Peyer's patch (tissue), 4 donors: ENCODE measurements around the gene INPP5A. TPM values are rescaled to one million over a fixed set of nuclear protein-coding genes. Genes with fewer than 3 reads are reported as not detected.

Source experiments
- DNase-seq, 3 donors: peaks; one replicate each; pipeline ENCODE4 v3.0.0-alpha.2; 2017 to 2019
- H3K27ac ChIP-seq, 4 donors: fragments of 200-600 bp; sonication (generic); one replicate each; pipeline ENCODE4 v1.5.1; 2016 to 2019
- H3K27me3 ChIP-seq, 2 donors: fragments of 200-600 bp; sonication (generic); one replicate each; pipeline ENCODE4 v1.5.1; 2019
- H3K36me3 ChIP-seq, 3 donors: fragments of 200-600 bp; sonication (generic); one replicate each; pipeline ENCODE4 v1.5.1; 2016 to 2019
- H3K4me1 ChIP-seq, 4 donors: fragments of 200-600 bp; sonication (generic); one replicate each; pipeline ENCODE4 v1.5.1; 2016 to 2019
- H3K4me3 ChIP-seq, 4 donors: fragments of 200-600 bp; sonication (generic); 1 replicate in 3 of 4; 2 replicates in 1 of 4; pipeline ENCODE4 v1.5.1; 2016 to 2019; ENCODE audit warnings: mild to moderate bottlenecking in 1 of 4
- H3K9me3 ChIP-seq, 4 donors: fragments of 200-600 bp; sonication (generic); one replicate each; pipeline ENCODE4 v1.5.1; 2016 to 2019; ENCODE audit warnings: mild to moderate bottlenecking in 1 of 4
- CTCF ChIP-seq, 6 experiments: fragments of 450-650 bp in 4 of 6; fragments of 200-600 bp in 2 of 6; sonication (generic) in 1 of 6; IDR thresholded peaks; one replicate each; pipeline ENCODE4 v1.5.1; 2017 to 2019; ENCODE audit warnings: antibody characterized with exemption in 6 of 6, mild to moderate bottlenecking in 3 of 6, moderate library complexity in 1 of 6
- POLR2A ChIP-seq, 2 donors: fragments of 450-650 bp; IDR thresholded peaks; one replicate each; pipeline ENCODE4 v1.5.1; 2017; ENCODE audit warnings: antibody characterized with exemption in 2 of 2, mild to moderate bottlenecking in 2 of 2, moderate library complexity in 2 of 2
- total RNA-seq, 4 donors: library from RNA; depleted of rRNA; stranded (reverse); fragments of >200 nt; gene quantifications; one replicate each; pipeline ENCODE4 v1.1.0, GENCODE V29; 2016

Gene INPP5A
- total RNA-seq, 4 donors from 2014 or later, result 33.8 to 76.4 (median 38.1) TPM

GRCh38 chr10:132649651-132650360 lies 112.2 kb downstream of the INPP5A start:
- DNase-seq, result peak in 1 of 3 donors; percentile 24
- no peak overlapping the region for H3K27ac ChIP-seq
- H3K4me3 ChIP-seq, result no peak overlapping the region
- no peaks in the 10 kb centered on the region for H3K4me1 ChIP-seq
- no peaks in the 10 kb centered on the region for H3K27me3 ChIP-seq
- peaks cover 0 to 51% (median 0%) of the 10 kb centered on the region in 3 donors for H3K36me3 ChIP-seq
- no peaks in the 10 kb centered on the region for H3K9me3 ChIP-seq
- TF ChIP-seq CTCF (IDR thresholded peaks at IDR 0.05) (no peak), POLR2A (IDR thresholded peaks at IDR 0.05) (no peak)

DNA sequence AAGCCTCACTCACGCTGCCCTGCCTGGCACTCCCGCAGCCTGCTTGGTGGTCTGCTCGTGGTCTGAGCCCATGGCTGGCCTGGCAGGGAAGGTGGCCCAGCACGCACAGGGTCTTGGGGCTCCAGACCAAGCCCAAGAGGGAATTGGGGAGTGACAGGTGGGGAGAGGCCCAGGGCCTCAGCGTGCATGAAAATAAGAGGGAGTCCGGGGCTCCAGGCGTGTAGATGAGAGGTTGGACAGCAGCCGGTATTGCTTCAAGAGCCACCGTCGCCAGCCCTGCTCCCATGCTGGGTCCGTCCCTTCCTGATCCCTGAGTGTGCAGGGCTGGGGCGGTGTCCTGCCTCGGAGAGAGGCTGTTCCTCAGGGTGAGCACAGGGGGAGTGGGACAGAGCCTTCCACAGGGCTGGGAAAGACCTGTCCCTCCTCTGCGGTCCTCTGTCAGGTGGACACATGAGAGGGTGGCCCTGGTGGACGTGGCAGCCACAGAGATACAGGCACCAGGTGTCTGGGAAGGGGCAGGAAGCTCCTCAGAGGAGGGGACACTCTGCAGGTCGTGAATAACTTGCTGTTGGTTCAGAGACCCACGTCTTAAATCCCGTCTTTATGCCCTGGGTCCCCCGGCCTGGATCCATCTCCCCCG lies 113.1 kb downstream of the INPP5A start:
- TF ChIP-seq POLR2A (IDR thresholded peaks at IDR 0.05), result no peak
- no peak for TF ChIP-seq CTCF (IDR thresholded peaks at IDR 0.05)
- Histone ChIP-seq H3K9me3 (no peaks in the 10 kb centered on the region), H3K36me3 (peaks cover 0 to 51% (median 0%) of the 10 kb centered on the region in 3 donors), H3K4me1 (no peaks in the 10 kb centered on the region), H3K27ac (no peak overlapping the region), H3K4me3 (no peak overlapping the region), H3K27me3 (no peaks in the 10 kb centered on the region)
- DNase-seq, result peak in 1 of 3 donors; percentile 38

- Histone ChIP-seq H3K9me3 (no peaks in the 10 kb centered on the region), H3K27me3 (no peaks in the 10 kb centered on the region), H3K27ac (no peak overlapping the region), H3K36me3 (peaks cover 0 to 44% (median 0%) of the 10 kb centered on the region in 3 donors), H3K4me3 (no peak overlapping the region), H3K4me1 (no peaks in the 10 kb centered on the region)
- peak in 1 of 3 donors; percentile 24 for DNase-seq
- no peak for TF ChIP-seq POLR2A (IDR thresholded peaks at IDR 0.05)
- TF ChIP-seq CTCF (IDR thresholded peaks at IDR 0.05), result no peak
Observed at GRCh38 chr10:132651511-132652029, 114.0 kb downstream of the INPP5A start.

DNA sequence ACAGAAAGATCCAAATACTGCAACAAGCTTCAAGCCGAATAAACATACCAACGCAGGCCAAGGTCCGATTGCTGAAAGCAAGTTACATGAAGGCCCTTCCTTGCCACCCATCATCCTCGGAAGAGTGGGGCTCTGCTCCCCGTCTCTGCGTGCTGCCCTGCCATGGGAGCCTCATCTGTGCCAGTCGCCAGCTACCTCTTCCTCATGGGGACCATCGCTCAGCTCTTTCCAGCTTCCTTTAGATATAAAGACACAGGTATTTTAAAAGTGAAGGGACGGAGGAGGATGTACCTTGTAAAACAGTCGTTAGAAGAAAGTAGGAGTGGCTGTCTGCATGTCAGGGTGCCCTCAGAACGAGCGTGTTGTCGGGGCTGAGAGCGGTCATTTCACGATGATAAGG lies 114.9 kb downstream of the INPP5A start:
- Histone ChIP-seq H3K27me3 (no peaks in the 10 kb centered on the region), H3K4me3 (no peak overlapping the region), H3K9me3 (no peaks in the 10 kb centered on the region), H3K27ac (no peak overlapping the region), H3K36me3 (peaks cover 0 to 39% (median 0%) of the 10 kb centered on the region in 3 donors), H3K4me1 (no peaks in the 10 kb centered on the region)
- TF ChIP-seq CTCF (IDR thresholded peaks at IDR 0.05) (no peak), POLR2A (IDR thresholded peaks at IDR 0.05) (no peak)
- peak in 1 of 3 donors; percentile 5 for DNase-seq

- peak in 1 of 3 donors; percentile 37 for DNase-seq
- H3K4me3 ChIP-seq, result no peak overlapping the region
- H3K4me1 ChIP-seq, result no peaks in the 10 kb centered on the region
- TF ChIP-seq CTCF (IDR thresholded peaks at IDR 0.05), result no peak
- TF ChIP-seq POLR2A (IDR thresholded peaks at IDR 0.05), result no peak
- H3K9me3 ChIP-seq, result no peaks in the 10 kb centered on the region
- peaks cover 0 to 32% (median 0%) of the 10 kb centered on the region in 3 donors for H3K36me3 ChIP-seq
- H3K27ac ChIP-seq, result no peak overlapping the region
- no peaks in the 10 kb centered on the region for H3K27me3 ChIP-seq
Observed at GRCh38 chr10:132652936-132653590, 115.5 kb downstream of the INPP5A start.
